NT2/D1 (cell line): ENCODE measurements around the gene PLB1.

ENCODE experiments used
- SUZ12 ChIP-seq: IDR thresholded peaks from 2 replicates; pipeline ENCODE4 v1.6.1; 2011; ENCODE audit not compliant: insufficient read length, insufficient read depth; ENCODE audit errors: extremely low read depth
- YY1 ChIP-seq: IDR thresholded peaks from 2 replicates; pipeline ENCODE4 v1.6.1; 2011; ENCODE audit not compliant: insufficient read length, insufficient read depth
- ZNF274 ChIP-seq: IDR thresholded peaks from 2 replicates; pipeline ENCODE4 v1.6.1; 2011; ENCODE audit warnings: mild to moderate bottlenecking, low read depth, low read length

GRCh38 chr2:28449488-28450395, 46.1 kb upstream of the PLB1 start:
- TF ChIP-seq ZNF274: no peak
- TF ChIP-seq YY1: no peak
- no peak for TF ChIP-seq SUZ12
